Nephron progenitor cell (in vitro differentiated cells): ENCODE data around the gene DCDC1.
"Not testable (repeated sequence)": the region's sequence is repeated elsewhere in the genome, so short reads cannot be mapped to it uniquely, and the experiment has no call there.

Experiments used
- DNase-seq: peaks from one replicate; pipeline ENCODE4 v3.0.0; 2021
- H3K27ac Mint-ChIP-seq: 2 replicates; pipeline ENCODE4 v1.8.0; 2021; ENCODE audit warnings: mild to moderate bottlenecking, moderate library complexity, mixed read lengths
- H3K27me3 Mint-ChIP-seq: 2 replicates; pipeline ENCODE4 v1.8.0; 2021; ENCODE audit warnings: mild to moderate bottlenecking, low read depth, mixed read lengths; ENCODE audit not compliant: poor library complexity
- H3K36me3 Mint-ChIP-seq: 2 replicates; pipeline ENCODE4 v1.8.0; 2021; ENCODE audit warnings: low read depth, mixed read lengths
- H3K4me1 Mint-ChIP-seq: 2 replicates; pipeline ENCODE4 v1.8.0; 2021; ENCODE audit warnings: mixed read lengths
- H3K4me3 Mint-ChIP-seq: 2 replicates; pipeline ENCODE4 v1.8.0; 2021; ENCODE audit warnings: mild to moderate bottlenecking, moderate library complexity, mixed read lengths
- H3K9me3 Mint-ChIP-seq: 2 replicates; pipeline ENCODE4 v1.8.0; 2021; ENCODE audit warnings: mild to moderate bottlenecking, moderate library complexity, mixed read lengths
- CTCF ChIP-seq: fragments of 200-600 bp; sonication (generic); IDR thresholded peaks from 2 replicates; pipeline ENCODE4 v1.5.0; 2021; ENCODE audit warnings: antibody characterized with exemption

Gene DCDC1

GRCh38 chr11:31326470-31327148 is 42.9 kb downstream of the DCDC1 start:
- Mint-ChIP-seq H3K4me1 (no peaks in the 10 kb centered on the region), H3K27ac (no peak overlapping the region), H3K9me3 (peaks cover 28% of the 10 kb centered on the region), H3K27me3 (no peaks in the 10 kb centered on the region), H3K36me3 (peaks cover 5% of the 10 kb centered on the region), H3K4me3 (no peak overlapping the region)
- no peak for DNase-seq
- TF ChIP-seq CTCF = no peak

- Mint-ChIP-seq H3K27ac (no peak overlapping the region), H3K27me3 (no peaks in the 10 kb centered on the region), H3K4me1 (peaks cover 3% of the 10 kb centered on the region), H3K36me3 (peaks cover 9% of the 10 kb centered on the region), H3K4me3 (no peak overlapping the region), H3K9me3 (peaks cover 18% of the 10 kb centered on the region)
- DNase-seq = no peak
- no peak for TF ChIP-seq CTCF
These were observed 44.4 kb downstream of the DCDC1 start for GRCh38 chr11:31325160-31325559.

- Mint-ChIP-seq H3K27ac (no peak overlapping the region), H3K36me3 (peaks cover 9% of the 10 kb centered on the region)
These were observed 46.4 kb downstream of the DCDC1 start for GRCh38 chr11:31323145-31323544.

GRCh38 chr11:31321494-31321893 is 48.0 kb downstream of the DCDC1 start:
- not testable (repeated sequence) for DNase-seq, H3K27me3 Mint-ChIP-seq, H3K36me3 Mint-ChIP-seq, H3K4me1 Mint-ChIP-seq
- Mint-ChIP-seq H3K27ac (peak overlapping the region; percentile 60), H3K4me3 (peak overlapping the region; percentile 18), H3K9me3 (peaks cover 13% of the 10 kb centered on the region)

More at GRCh38 chr11:31323145-31323544, 46.4 kb downstream of the DCDC1 start:
- peaks cover 13% of the 10 kb centered on the region for H3K9me3 Mint-ChIP-seq
- H3K4me1 Mint-ChIP-seq = peaks cover 3% of the 10 kb centered on the region
- H3K4me3 Mint-ChIP-seq = no peak overlapping the region
- TF ChIP-seq CTCF = no peak
- H3K27me3 Mint-ChIP-seq = no peaks in the 10 kb centered on the region
- DNase-seq = no peak

- no peak for TF ChIP-seq CTCF
- H3K27me3 Mint-ChIP-seq = no peaks in the 10 kb centered on the region
- H3K4me3 Mint-ChIP-seq = no peak overlapping the region
- no peaks in the 10 kb centered on the region for H3K4me1 Mint-ChIP-seq
- no peaks in the 10 kb centered on the region for H3K9me3 Mint-ChIP-seq
- no peaks in the 10 kb centered on the region for H3K36me3 Mint-ChIP-seq
- no peak for DNase-seq
- H3K27ac Mint-ChIP-seq = no peak overlapping the region
These were observed 65.8 kb downstream of the DCDC1 start for GRCh38 chr11:31303644-31304180.

- DNase-seq = no peak
- Mint-ChIP-seq H3K4me1 (no peaks in the 10 kb centered on the region), H3K36me3 (no peaks in the 10 kb centered on the region), H3K4me3 (no peak overlapping the region), H3K27ac (no peak overlapping the region), H3K9me3 (no peaks in the 10 kb centered on the region), H3K27me3 (no peaks in the 10 kb centered on the region)
- TF ChIP-seq CTCF = no peak
These were observed 67.7 kb downstream of the DCDC1 start for GRCh38 chr11:31301549-31302510.
